NCI-H2171 treated with DMSO at 0.1 percent for 48 hours (cell line): ENCODE data around the gene AKAP12.

Source experiments
- DNase-seq: peaks from one replicate; lab custom pipeline; 2025; lab: John Stamatoyannopoulos, UW

AKAP12 gene

GRCh38 chr6:151239603-151240035, at the start of gene AKAP12:
AKAP12 (plus strand) TSS chr6:151239967; CDS start chr6:151240563, 596 bp downstream.
- no peak for DNase-seq

- no peak for DNase-seq
Measured at GRCh38 chr6:151191527-151191926, 48.2 kb upstream of the AKAP12 start.

DNA sequence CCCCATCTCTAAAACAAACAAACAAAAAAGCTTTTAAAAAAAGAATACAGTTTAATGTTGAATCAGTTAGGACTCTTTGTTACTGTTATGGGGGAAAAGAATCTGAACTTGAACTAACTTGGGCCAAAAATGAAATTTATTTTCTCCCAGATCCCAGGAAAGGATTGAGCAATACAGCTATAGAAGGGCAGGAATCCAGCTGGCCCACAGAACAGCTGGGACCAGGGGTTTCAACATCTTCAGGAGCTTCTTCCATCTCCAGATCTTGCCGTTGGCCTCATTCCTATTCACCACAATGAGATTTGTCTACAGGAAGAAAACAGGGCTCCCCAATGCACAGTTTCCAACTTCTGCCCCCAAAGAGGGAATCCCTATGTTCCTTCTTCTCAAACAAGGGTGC, 43.2 kb upstream of the AKAP12 start:
- no peak for DNase-seq

DNA sequence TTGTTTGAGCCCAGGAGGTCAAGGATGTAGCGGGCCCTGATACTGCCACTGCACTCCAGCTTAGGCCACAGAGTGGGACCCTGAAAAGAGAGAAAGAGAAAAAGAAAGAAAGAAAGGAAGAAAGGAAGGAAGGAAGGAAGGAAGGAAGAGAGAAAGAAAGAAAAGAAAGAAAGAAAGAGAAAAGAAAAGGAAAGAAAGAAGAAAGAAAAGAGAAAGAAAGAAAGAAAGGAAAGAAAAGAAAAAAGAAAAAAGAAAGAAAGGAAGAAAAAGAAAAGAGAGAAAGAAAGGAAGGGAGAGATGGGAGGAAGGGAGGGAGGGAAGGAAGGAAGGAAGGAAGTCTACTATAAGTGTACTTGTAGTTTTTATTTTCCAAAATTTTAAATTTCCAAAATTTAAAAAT, 42.2 kb upstream of the AKAP12 start:
- no peak for DNase-seq

GRCh38 chr6:151199991-151200390, 39.8 kb upstream of the AKAP12 start:
- DNase-seq = no peak

DNA sequence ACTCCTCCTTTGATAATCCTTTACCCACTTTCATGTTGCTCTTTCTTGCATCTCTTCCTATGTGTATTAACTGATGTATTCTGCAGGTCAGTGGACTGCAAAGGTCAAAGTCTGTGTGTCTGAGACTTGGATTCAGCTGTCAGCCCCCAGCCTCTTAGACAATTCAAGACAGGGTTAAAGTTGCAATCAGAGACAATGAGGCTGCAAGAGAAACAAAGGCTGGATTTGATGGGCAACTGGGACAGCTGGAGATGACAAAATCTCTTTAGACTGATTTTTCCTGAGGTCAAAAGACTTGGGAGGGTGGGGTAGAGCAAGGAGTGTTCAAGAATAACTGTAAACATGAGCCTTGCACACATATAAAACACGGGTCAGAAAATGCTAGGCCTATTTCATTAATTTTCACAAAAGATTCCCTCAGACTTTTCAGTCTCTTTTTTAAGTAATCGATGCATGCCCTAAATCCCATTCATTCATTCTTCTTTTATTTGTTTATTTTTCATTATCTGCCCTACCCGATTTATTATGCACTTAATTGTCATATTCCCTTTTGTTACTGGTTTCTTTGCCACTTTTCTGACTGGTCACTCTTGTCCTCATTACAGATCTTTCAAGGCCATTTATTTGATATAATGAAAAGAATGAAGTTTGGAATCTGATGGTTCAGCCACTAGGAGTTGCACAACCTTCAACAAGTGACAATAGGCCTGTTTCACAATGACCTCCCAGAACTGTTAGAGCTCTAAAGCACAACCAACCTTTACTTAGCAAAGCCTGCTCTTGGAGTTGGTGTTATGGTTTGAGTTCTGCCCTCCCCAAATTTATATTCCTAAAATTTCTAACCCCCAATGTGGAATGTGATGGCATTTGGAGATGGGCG, 33.8 kb upstream of the AKAP12 start:
- DNase-seq = no peak

GRCh38 chr6:151207674-151208073, 32.1 kb upstream of the AKAP12 start:
- no peak for DNase-seq

DNA sequence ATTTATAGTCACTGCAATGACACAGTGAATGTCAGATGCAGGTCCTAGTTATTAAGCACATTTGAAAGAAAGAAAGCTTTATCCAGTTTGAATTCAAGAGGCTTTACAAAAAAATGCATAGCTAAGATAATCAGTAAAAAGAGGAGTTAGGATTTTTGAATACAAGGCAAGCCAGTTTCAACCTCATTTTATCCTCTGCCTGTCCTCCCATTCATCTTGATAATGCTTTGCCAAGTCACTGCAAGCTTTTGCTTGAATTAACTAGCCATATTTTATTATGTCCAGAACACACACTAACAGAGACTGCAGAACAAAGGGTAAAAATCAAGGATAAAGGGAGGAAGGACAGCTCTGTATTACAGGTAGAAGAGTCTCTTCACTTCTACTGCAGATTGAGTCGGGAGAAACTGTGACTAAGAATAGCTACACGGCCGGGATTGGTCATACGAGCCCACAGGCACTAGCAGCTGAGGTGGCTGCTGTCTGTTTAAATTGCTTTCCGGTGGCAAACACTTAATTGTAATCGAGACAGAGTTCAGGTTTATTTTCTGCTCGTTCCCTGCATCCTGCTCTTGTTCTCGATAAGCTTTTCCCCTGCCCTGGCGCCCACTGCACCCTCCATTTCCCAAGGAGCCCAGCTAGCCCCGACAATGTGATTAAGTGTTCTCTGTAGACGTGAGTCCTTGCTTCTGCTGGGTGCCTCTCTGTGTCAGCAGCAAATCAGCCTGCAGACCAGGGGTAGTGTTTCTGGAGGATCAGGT, 30.5 kb upstream of the AKAP12 start:
- DNase-seq = peak; percentile 41

DNA sequence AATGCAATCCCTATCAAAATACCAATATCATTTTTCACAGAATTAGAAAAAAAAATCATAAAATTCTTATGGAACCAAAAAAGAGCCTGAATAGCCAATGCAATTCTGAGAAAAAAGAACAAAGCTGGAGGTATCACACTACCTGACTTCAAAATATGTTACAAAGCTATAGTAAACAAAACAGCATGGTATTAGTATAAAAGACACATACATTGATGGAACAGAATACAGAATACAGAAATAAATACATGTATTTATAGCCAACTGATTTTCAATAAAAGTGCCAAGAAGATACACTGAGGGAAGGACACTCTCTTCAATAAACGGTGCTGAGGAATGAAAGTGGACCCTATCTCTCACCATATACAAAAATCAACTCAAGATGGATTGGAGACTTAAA, 28.7 kb upstream of the AKAP12 start:
- DNase-seq = no peak

GRCh38 chr6:151213352-151213751, 26.4 kb upstream of the AKAP12 start:
- DNase-seq = no peak

DNA sequence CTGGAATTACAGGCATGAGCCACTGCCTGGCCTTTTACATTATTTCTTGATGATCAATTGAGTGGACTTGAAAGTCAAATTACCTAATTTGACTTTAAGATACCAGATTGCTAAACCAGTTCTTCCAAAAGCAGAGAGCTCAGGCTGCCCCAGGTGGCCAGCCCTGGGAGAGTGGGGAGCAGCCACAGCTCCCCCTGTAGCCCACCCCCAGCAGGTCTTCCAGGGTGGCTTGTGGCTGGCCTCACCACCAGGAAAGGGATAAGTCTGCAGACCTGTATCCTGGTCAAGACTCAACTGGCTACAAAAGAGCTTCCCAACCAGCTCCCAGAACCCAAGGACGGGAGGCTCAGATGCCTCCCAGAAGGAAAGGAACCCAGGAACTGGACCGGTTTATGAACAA, 23.8 kb upstream of the AKAP12 start:
- DNase-seq = no peak

- peak; percentile 62 for DNase-seq
Measured at GRCh38 chr6:151216804-151217203, 23.0 kb upstream of the AKAP12 start.

- no peak for DNase-seq
Measured at GRCh38 chr6:151219192-151219591, 20.6 kb upstream of the AKAP12 start.

- no peak for DNase-seq
Measured at GRCh38 chr6:151224076-151224475, 15.7 kb upstream of the AKAP12 start.

DNA sequence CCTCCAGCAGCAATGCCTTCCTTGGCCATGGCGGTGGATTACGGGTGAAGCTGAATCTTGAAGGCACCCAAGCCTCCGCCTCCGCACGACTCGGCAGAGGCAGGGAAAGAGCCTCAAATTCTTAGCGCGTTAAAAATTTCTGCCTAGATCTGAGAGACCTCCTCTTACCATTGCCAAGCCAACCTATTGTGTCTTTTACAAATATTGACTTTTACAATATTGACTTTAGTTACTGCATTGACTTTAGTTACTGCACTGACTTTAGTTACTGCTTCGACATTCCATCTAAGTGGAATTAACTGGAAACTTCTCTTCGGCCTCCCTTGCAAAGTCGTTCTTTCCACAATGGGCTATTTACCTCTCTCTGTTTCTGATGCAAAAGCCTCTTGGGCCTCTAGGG, 13.8 kb upstream of the AKAP12 start:
- no peak for DNase-seq

GRCh38 chr6:151228788-151229400, 10.9 kb upstream of the AKAP12 start:
- DNase-seq = no peak

DNA sequence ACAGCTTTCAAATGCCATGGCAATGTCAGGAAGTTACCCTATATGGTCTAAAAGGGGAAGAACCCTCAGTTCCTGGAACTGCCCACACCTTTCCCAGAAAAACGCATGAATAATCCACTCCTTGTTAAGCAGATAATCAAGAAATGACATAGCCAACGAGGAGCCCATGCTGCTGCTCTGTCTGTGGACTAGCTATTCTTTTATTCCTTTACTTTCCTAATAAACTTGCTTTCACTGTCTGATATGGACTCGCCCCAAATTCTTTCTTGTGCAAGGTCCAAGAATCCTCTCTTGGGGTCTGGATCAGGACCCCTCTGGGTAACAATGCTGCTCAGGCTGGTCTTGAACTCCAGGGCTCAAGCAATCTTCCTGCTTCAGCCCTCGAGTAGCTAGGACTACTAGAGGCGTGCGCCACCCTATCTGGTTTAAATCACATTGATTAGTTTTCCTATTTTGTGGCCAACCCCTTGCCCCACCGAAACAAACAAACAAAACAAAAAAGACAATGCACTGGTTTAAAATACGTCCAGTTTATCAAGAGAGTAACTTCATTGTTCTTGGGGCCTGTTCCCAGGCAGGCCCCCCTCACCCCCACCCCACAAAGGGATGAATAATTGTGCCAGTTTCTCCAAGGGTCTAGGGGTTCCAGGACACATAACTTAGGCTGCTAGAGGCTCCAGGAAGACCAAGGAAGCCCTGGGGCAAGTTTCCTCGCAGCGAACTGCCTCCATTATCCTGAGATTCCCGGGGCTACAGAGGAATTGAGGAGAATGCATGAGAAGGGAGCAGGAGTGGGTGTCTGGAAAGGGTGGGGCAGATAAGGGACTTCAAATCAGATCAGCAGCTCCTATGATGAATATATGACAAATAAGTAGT, 10.1 kb upstream of the AKAP12 start:
- no peak for DNase-seq

DNA sequence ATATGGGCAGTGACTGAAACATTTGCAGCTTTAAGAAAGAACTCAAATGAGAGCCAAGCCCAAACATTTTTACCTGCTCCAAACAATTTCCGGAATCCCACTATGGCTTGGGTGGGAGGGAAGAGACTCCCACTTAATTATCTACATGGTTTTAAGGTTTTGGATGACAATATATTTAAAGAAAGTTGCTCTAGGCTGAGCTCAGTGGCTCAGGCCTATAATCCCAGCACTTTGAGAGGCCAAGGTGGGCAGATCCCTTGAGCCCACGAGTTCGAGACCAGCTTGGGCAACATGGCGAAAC, 9.5 kb upstream of the AKAP12 start:
- no peak for DNase-seq

DNA sequence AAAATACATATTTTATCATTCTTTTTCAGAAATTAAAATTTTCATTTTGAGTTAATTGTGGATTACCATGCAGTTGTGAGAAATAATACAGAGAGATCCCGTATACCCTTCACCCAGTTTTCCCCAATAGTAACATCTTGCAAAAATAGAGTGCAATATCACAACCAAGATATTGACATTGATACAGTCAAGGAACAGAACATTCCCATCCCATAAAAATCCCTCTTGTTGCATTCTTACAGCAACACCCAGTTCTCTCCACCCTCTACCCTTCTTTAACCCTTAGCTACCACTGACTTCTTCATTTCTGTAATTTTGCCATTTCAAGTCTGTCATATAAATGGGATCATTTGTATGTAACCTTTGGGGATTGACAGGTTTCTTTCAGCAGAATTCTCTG, 6.9 kb upstream of the AKAP12 start:
- DNase-seq = no peak

DNA sequence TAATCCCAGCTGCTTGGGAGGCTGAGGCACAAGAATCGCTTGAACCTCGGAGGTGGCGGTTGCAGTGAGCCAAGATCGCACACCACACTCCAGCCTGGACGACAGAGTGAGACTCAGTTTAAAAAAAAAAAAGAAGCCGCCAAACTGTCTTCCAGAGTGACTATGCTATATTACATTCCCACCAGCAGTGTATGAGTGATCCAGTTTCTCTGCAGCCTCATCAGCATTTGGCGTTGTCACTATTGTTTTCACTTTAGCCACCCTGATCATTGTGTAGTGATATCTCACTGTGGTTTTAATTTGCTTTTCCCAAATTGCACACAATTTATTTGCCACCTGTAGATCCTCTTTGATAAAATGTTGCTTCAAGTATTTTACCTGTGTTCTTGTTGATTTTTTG, 6.0 kb upstream of the AKAP12 start:
- no peak for DNase-seq

DNA sequence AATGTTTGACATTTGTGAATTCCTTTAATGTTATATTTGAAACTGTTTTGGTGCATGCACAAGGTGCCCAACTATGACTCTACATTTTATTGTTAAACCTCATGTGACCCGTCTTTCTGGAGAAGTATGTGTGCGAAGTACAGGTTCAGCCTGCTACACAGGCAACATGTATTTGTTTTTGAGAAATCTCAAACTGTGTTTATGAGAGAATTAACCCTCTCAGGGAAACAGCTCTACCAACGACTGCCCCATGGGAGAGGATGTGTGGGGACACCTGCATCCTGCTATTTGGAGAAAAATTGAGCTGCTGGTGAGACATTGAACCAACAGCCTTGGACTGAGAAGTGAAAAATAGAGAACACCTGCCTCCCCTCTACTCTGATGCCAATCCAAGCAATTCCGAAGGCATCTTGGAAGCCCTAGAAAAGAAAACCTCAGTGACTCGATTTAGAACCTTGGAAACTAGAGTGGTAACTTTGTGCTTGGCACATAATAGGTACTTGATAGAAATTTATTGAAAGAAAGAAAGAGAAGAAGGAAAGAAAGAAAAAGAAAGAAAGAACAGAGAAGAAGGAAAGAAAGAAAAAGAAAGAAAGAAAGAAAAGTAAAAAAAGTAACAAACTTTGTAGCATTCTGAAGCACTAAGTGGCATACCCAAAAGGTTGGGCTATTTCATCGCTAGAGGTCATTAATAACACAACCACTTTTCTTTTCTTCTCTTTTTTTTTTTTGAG, 2.9 kb upstream of the AKAP12 start:
- no peak for DNase-seq
